ENCODE measurements around the gene NOL4L.

DNA sequence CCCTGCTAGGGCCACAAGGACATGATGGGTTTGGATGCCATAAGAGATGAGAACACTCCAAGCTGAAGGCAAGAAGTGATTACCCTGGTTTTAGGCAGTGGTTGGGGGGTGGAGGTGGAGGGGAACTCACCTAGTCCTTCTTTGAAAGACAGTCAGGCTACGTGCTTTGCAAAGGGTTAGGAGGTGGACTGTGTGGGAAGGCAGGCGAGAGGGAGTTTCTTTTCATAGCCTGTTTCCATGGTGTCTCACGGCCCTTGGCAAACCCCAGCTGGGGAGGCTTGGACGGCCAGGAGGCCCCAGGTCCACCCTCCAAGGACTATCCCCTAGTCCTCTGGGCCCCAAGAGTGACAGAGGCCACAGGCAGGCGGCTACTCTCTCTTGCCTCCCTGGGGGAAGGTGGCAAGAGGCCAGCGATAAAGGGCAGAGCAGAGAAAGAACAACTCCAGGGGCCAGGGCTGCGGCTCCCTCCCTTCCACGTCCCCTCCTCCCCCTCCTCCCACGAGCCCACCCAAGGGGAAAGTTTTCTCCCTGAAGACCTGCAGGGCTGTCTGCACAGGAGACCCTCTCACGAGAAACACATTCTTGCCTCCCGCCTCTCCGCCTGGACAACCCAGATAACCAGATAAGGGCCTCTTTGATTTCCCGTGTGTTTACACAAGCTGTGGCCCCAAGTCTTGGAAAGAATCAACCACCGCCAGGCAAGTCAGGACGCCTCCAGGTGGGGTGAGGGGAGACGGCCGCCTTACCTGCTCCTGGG lies 74.4 kb downstream of the NOL4L start:
- TF ChIP-seq, protein P1, sequence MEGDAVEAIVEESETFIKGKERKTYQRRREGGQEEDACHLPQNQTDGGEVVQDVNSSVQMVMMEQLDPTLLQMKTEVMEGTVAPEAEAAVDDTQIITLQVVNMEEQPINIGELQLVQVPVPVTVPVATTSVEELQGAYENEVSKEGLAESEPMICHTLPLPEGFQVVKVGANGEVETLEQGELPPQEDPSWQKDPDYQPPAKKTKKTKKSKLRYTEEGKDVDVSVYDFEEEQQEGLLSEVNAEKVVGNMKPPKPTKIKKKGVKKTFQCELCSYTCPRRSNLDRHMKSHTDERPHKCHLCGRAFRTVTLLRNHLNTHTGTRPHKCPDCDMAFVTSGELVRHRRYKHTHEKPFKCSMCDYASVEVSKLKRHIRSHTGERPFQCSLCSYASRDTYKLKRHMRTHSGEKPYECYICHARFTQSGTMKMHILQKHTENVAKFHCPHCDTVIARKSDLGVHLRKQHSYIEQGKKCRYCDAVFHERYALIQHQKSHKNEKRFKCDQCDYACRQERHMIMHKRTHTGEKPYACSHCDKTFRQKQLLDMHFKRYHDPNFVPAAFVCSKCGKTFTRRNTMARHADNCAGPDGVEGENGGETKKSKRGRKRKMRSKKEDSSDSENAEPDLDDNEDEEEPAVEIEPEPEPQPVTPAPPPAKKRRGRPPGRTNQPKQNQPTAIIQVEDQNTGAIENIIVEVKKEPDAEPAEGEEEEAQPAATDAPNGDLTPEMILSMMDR (conservative IDR thresholded peaks at IDR 0.05; ENCODE audit: low read depth in 2 of 2): peak in 1 of 2 experiments; percentile 8; a peak in 1 of 4 replicates
- no peak for TF ChIP-seq ZNF331 (CRISPR knock-in tag; IDR thresholded peaks at IDR 0.05; ENCODE audit: low read depth)

All from GM23338 (cell line).